Caco-2 (cell line): ENCODE data around the gene SYCP2. TPM values are rescaled to one million over a fixed set of nuclear protein-coding genes. Genes with fewer than 3 reads are reported as not detected.

Experiments used
- BruUV-seq: library from RNA; stranded (reverse); fragments of 400-500 nt; replicated peaks from 2 replicates; lab custom pipeline; 2021; lab: Mats Ljungman, UMichigan
- CTCF ChIA-PET: fragments of 300-600 bp; sonication (Branson Sonifier 250); formaldehyde crosslinking; loops from one replicate; lab custom pipeline; 2022; ENCODE audit warnings: antibody characterized with exemption; lab: Charles Lee
- POLR2A ChIA-PET: fragments of 300-600 bp; sonication (Branson Sonifier 250); formaldehyde crosslinking; loops from one replicate; lab custom pipeline; 2022; ENCODE audit warnings: antibody characterized with exemption; lab: Charles Lee
- DNase-seq, 2 experiments: peaks; one replicate each; pipeline versions ENCODE4 v3.0.0 to v3.0.0-alpha.2; 2020 to 2022
- H3K27me3 ChIP-seq: replicated peaks from 2 replicates; pipeline ENCODE4 v1.6.0; 2011; ENCODE audit warnings: low read length; ENCODE audit not compliant: control insufficient read depth, insufficient read depth
- H3K36me3 ChIP-seq: 2 replicates; pipeline ENCODE4 v1.5.1; 2011; ENCODE audit warnings: low read length; ENCODE audit not compliant: control insufficient read depth, insufficient read depth
- H3K4me1 ChIP-seq: fragments of 250-450 bp; sonication (Bioruptor Pico); 2 replicates; pipeline ENCODE4 v1.5.1; 2020; ENCODE audit warnings: mild to moderate bottlenecking
- H3K4me3 ChIP-seq: 2 replicates; pipeline ENCODE4 v1.5.1; 2011; ENCODE audit warnings: low read depth, mild to moderate bottlenecking, control low read depth, low read length
- H3K9me3 ChIP-seq: fragments of 250-450 bp; sonication (Bioruptor Pico); 2 replicates; pipeline ENCODE4 v1.5.1; 2020; ENCODE audit warnings: mild to moderate bottlenecking, moderate library complexity
- H3K27ac Mint-ChIP-seq: one replicate; pipeline ENCODE4 v1.8.0; 2022; ENCODE audit warnings: mixed read lengths; ENCODE audit not compliant: unreplicated experiment
- H3K27me3 Mint-ChIP-seq: one replicate; pipeline ENCODE4 v1.8.0; 2022; ENCODE audit warnings: mixed read lengths; ENCODE audit not compliant: insufficient read depth, unreplicated experiment
- H3K36me3 Mint-ChIP-seq: one replicate; pipeline ENCODE4 v1.8.0; 2022; ENCODE audit warnings: mild to moderate bottlenecking, mixed read lengths; ENCODE audit not compliant: insufficient read depth, unreplicated experiment
- H3K4me1 Mint-ChIP-seq: one replicate; pipeline ENCODE4 v1.8.0; 2022; ENCODE audit warnings: low read depth, mixed read lengths; ENCODE audit not compliant: unreplicated experiment
- H3K4me3 Mint-ChIP-seq: one replicate; pipeline ENCODE4 v1.8.0; 2022; ENCODE audit warnings: mild to moderate bottlenecking, moderate library complexity, mixed read lengths; ENCODE audit not compliant: unreplicated experiment
- H3K9me3 Mint-ChIP-seq: one replicate; pipeline ENCODE4 v1.8.0; 2022; ENCODE audit warnings: mixed read lengths; ENCODE audit not compliant: unreplicated experiment
- CTCF ChIP-seq, 2 experiments: fragments of 200-600 bp in 1 of 2; IDR thresholded peaks; 1 replicate in 1 of 2; 2 replicates in 1 of 2; pipeline versions ENCODE4 v1.5.1 to v1.8.0; 2011 to 2022; ENCODE audit warnings: antibody characterized with exemption in 1 of 2, control low read depth in 1 of 2, inconsistent platforms in 1 of 2, low read depth in 1 of 2, low read length in 1 of 2, mild to moderate bottlenecking in 1 of 2, moderate library complexity in 1 of 2; ENCODE audit not compliant: insufficient read depth in 1 of 2, severe bottlenecking in 1 of 2, unreplicated experiment in 1 of 2
- intact Hi-C: fragments of 100-400 bp; cut with micrococcal nuclease; formaldehyde crosslinking; loops from one replicate; pipeline ENCODE4 v1.10.0; 2022; ENCODE audit not compliant: unreplicated experiment
- total RNA-seq: library from RNA; stranded (reverse); gene quantifications from 2 replicates; pipeline ENCODE4 v1.2.3, GENCODE V29; 2022

The SYCP2 gene
- total RNA-seq, 1 experiment from 2014 or later, result 68.7 TPM

DNA sequence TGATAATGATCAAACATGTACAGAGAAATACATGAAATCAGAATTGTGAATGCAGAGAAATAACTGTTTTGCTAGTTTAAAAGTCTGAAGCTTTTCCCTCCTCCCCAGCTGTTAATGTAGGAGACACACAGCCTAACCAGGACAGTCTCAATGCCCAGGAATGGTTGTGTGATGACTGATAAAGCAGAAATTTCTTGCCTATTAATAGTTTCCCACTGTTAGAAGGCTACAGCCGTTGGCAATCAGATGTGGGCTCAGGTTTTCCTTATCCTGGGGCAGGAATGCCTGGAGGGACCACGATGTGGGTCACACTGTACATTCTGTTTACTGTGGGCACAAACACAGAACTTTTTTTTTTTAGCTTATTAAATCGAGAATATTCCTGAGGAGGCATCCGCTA is 4.8 kb upstream of the SYCP2 start:
- TSS peak; percentile 48 for BruUV-seq
- H3K36me3 Mint-ChIP-seq, result peaks cover 37% of the 10 kb centered on the region
- no peak overlapping the region for H3K4me3 ChIP-seq

GRCh38 chr20:59937150-59937549 is 3.7 kb upstream of the SYCP2 start:
- Mint-ChIP-seq H3K36me3 (peaks cover 43% of the 10 kb centered on the region), H3K4me3 (no peak overlapping the region), H3K27me3 (no peaks in the 10 kb centered on the region), H3K4me1 (peaks cover 32% of the 10 kb centered on the region), H3K9me3 (no peaks in the 10 kb centered on the region), H3K27ac (no peak overlapping the region)
- TF ChIP-seq CTCF (IDR thresholded peaks at IDR 0.05; ENCODE audit: insufficient read depth in 1 of 2, low read depth in 1 of 2, low read length in 1 of 2, severe bottlenecking in 1 of 2, unreplicated experiment in 1 of 2), result no peak
- BruUV-seq, result no TSS peak
- Histone ChIP-seq H3K4me3 (no peak overlapping the region), H3K9me3 (no peaks in the 10 kb centered on the region), H3K36me3 (no peaks in the 10 kb centered on the region), H3K4me1 (peaks cover 22% of the 10 kb centered on the region), H3K27me3 (no peaks in the 10 kb centered on the region)
- intact Hi-C loops, result no loop called here
- ChIA-PET CTCF (interaction anchor here (0.6 to 1.1 kb wide), 3 partner anchors 9 to 26 kb away, joined by 3 to 6 read pairs (median 3); no protein-coding TSS in a partner anchor), POLR2A (no interaction called here)
- no peak for DNase-seq

More for the DNA sequence above, 4.8 kb upstream of the SYCP2 start:
- peaks cover 32% of the 10 kb centered on the region for H3K4me1 Mint-ChIP-seq
- no peaks in the 10 kb centered on the region for H3K36me3 ChIP-seq
- ChIA-PET CTCF (interaction anchor here (0.6 to 0.7 kb wide), 2 partner anchors 17 to 112 kb away, joined by 3 read pairs; no protein-coding TSS in a partner anchor), POLR2A (interaction anchor here (0.5 kb wide), 1 partner anchor 149 kb away, joined by 4 read pairs; no protein-coding TSS in a partner anchor)
- H3K4me3 Mint-ChIP-seq, result peak overlapping the region; percentile 99
- DNase-seq, result no peak
- H3K9me3 Mint-ChIP-seq, result no peaks in the 10 kb centered on the region
- H3K4me1 ChIP-seq, result peaks cover 22% of the 10 kb centered on the region
- H3K27ac Mint-ChIP-seq, result peak overlapping the region; percentile 79
- no peaks in the 10 kb centered on the region for H3K27me3 ChIP-seq
- H3K27me3 Mint-ChIP-seq, result no peaks in the 10 kb centered on the region
- intact Hi-C loops, result no loop called here
- TF ChIP-seq CTCF (IDR thresholded peaks at IDR 0.05; ENCODE audit: insufficient read depth in 1 of 2, low read depth in 1 of 2, low read length in 1 of 2, severe bottlenecking in 1 of 2, unreplicated experiment in 1 of 2), result no peak
- no peaks in the 10 kb centered on the region for H3K9me3 ChIP-seq

GRCh38 chr20:59936409-59936808 is 3.0 kb upstream of the SYCP2 start:
- Histone ChIP-seq H3K36me3 (no peaks in the 10 kb centered on the region), H3K27me3 (no peaks in the 10 kb centered on the region), H3K4me3 (no peak overlapping the region), H3K4me1 (peaks cover 21% of the 10 kb centered on the region), H3K9me3 (no peaks in the 10 kb centered on the region)
- no TSS peak for BruUV-seq
- Mint-ChIP-seq H3K4me3 (no peak overlapping the region), H3K27me3 (no peaks in the 10 kb centered on the region), H3K36me3 (peaks cover 41% of the 10 kb centered on the region), H3K27ac (no peak overlapping the region), H3K4me1 (peaks cover 33% of the 10 kb centered on the region), H3K9me3 (no peaks in the 10 kb centered on the region)
- CTCF ChIA-PET, result interaction anchor here (1.1 kb wide), 1 partner anchor 19 kb away, joined by 3 read pairs; no protein-coding TSS in a partner anchor
- POLR2A ChIA-PET, result no interaction called here
- no peak for DNase-seq
- TF ChIP-seq CTCF (IDR thresholded peaks at IDR 0.05; ENCODE audit: insufficient read depth in 1 of 2, low read depth in 1 of 2, low read length in 1 of 2, severe bottlenecking in 1 of 2, unreplicated experiment in 1 of 2), result no peak
- intact Hi-C loops, result no loop called here
